T-helper 2 cell treated with Interferon-gamma antibody and Interleukin-4, amounts not matched to agents 5 μg/mL and 100 μg/mL, for 36 hours (primary cell): ENCODE results near the gene C1QTNF12.

Source experiments
- DNase-seq: peaks from one replicate; pipeline ENCODE4 v3.0.0; 2021; ENCODE audit warnings: low spot score
- H3K27ac Mint-ChIP-seq: one replicate; pipeline ENCODE4 v1.8.0; 2021; ENCODE audit warnings: mild to moderate bottlenecking, mixed read lengths
- H3K27me3 Mint-ChIP-seq: one replicate; pipeline ENCODE4 v1.8.0; 2021; ENCODE audit warnings: low read depth, mixed read lengths
- H3K36me3 Mint-ChIP-seq: one replicate; pipeline ENCODE4 v1.8.0; 2021; ENCODE audit warnings: low read depth, mixed read lengths
- H3K4me1 Mint-ChIP-seq: one replicate; pipeline ENCODE4 v1.8.0; 2021; ENCODE audit warnings: low read depth, mixed read lengths
- H3K4me3 Mint-ChIP-seq: one replicate; pipeline ENCODE4 v1.8.0; 2022; ENCODE audit warnings: mild to moderate bottlenecking, moderate library complexity, mixed read lengths
- H3K9me3 Mint-ChIP-seq: one replicate; pipeline ENCODE4 v1.8.0; 2021; ENCODE audit warnings: mixed read lengths

The C1QTNF12 gene

DNA sequence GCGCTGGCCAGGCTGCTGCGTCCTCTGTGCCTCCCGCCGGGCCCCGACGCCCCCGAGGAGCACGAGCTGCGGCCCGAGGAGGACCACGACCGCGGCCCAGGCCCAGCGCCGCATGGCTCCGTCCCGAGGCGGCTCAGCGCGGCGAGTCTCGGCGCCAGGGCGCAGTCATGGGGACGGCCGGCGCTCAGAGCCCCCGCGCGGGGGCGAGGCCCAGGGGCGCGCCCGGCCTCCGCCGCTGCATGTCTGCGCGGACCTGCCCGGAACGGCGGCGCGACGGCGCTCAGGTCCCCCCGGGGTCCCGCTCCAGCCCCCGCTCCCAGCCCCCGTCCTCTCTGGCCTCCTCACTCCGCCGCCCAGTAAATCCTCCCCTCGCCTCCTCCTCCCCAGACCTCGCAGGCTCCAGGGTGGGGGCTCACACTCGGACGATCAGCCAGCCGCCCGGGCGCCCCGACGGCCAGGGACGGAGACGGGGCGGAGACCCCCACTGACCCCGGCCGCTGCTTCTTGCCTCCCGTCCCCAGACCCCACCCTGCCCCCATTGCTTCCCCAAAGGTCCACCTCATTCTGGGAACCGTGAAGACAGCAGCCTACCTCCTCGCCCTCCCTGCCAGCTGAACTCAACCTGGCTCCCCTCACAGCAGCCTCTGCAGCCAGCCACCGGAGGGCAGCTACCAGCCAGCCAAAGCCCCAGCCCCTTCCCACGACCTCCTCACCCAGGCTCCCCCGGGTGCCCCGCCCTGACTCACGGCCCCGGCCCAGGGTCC lies at the start of gene C1QTNF12:
TSS of gene C1QTNF12 (minus strand) at position 146 of the 764 bp plus-strand sequence. CDS start at position 114, 32 bp downstream.
- no peaks in the 10 kb centered on the region for H3K9me3 Mint-ChIP-seq
- peaks cover 3% of the 10 kb centered on the region for H3K27me3 Mint-ChIP-seq
- H3K27ac Mint-ChIP-seq, result no peak within 1 kb of the TSS
- DNase-seq, result no peak
- peaks cover 4% of the 10 kb centered on the region for H3K36me3 Mint-ChIP-seq
- H3K4me1 Mint-ChIP-seq, result peaks cover 7% of the 10 kb centered on the region
- no peak within 1 kb of the TSS for H3K4me3 Mint-ChIP-seq

- Mint-ChIP-seq H3K4me1 (no peaks in the 10 kb centered on the region), H3K9me3 (no peaks in the 10 kb centered on the region), H3K27me3 (no peaks in the 10 kb centered on the region), H3K27ac (no peak overlapping the region), H3K4me3 (no peak overlapping the region), H3K36me3 (peaks cover 2% of the 10 kb centered on the region)
- no peak for DNase-seq
Measured at GRCh38 chr1:1295154-1295923, 48.8 kb upstream of the C1QTNF12 start.

- no peak for DNase-seq
- Mint-ChIP-seq H3K4me3 (no peak overlapping the region), H3K4me1 (no peaks in the 10 kb centered on the region), H3K9me3 (no peaks in the 10 kb centered on the region), H3K27me3 (no peaks in the 10 kb centered on the region), H3K27ac (no peak overlapping the region), H3K36me3 (peaks cover 2% of the 10 kb centered on the region)
Measured at GRCh38 chr1:1294250-1294890, 47.8 kb upstream of the C1QTNF12 start.

DNA sequence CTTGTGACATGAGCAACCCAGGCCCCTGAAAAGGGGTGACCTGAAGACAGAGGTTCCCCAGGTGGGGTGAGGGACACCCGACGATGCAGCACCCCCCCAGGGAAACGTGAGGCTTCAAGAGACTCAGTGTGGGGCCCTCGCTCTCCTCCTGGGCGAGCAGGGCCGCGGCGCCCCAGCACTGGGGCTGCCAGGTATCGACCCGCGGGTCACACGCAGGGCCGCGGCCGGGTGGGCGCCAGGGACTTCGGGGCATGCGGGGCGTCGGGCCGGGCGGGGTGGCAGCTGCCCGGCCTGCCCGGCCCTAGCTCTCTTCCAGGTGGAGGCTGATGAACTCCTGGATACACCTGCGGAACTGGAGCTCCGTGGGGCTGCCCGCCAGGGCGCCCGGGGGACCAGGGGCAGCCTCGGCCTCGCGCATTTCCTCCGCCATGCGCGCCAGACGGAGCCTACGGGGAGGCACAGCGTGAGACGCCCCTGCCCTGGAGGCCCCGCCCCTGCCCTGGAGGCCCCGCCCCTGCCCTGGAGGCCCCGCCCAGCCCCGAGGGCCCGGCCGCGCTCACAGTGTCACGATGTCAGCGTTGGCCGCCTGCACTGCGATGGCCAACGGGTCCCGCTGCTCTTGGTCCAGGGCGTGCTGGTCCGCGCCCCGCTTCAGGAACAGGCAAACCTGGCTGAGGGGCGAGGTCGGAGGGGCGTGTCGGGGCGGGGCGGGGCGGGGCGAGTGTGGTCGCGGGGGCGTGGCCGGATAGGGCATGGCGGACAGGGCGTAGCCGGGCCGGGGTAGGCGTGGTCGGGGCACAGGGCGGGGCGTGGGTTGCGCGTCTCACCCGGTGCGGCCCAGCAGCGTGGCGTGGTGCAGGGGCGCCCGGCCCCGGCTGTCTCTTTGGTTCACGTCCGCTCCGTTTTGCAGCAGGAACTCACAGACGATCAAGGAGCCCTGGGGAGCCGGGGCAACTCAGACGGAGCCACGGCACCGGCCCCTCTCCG lies 47.0 kb upstream of the C1QTNF12 start:
- no peak overlapping the region for H3K4me3 Mint-ChIP-seq
- no peaks in the 10 kb centered on the region for H3K27me3 Mint-ChIP-seq
- H3K27ac Mint-ChIP-seq, result no peak overlapping the region
- peaks cover 2% of the 10 kb centered on the region for H3K36me3 Mint-ChIP-seq
- H3K9me3 Mint-ChIP-seq, result no peaks in the 10 kb centered on the region
- H3K4me1 Mint-ChIP-seq, result no peaks in the 10 kb centered on the region
- no peak for DNase-seq

DNA sequence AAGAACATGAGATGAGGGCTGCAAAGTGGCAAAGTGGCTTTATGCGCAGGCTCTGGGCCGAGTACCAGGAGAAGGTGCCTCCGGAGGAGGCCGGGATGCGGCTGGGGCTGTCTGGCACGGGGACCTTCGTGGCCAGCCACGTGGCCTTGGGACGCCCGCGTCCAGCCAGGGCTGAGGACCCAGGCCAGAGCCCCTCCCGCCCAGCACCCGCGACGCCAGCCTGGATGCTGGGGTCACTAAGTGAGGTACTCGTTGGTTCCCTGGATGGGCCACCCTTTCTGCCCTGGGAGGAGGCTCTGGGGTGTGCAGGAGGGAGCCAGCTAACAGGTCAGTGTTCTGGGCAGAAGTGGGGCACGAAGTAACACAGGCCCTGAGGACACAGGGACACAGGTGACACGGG lies 46.3 kb upstream of the C1QTNF12 start:
- no peak for DNase-seq
- Mint-ChIP-seq H3K4me1 (no peaks in the 10 kb centered on the region), H3K36me3 (peaks cover 2% of the 10 kb centered on the region), H3K9me3 (no peaks in the 10 kb centered on the region), H3K4me3 (no peak overlapping the region), H3K27ac (no peak overlapping the region), H3K27me3 (no peaks in the 10 kb centered on the region)

GRCh38 chr1:1292442-1292779 lies 45.9 kb upstream of the C1QTNF12 start:
- no peak overlapping the region for H3K27ac Mint-ChIP-seq
- H3K27me3 Mint-ChIP-seq, result no peaks in the 10 kb centered on the region
- DNase-seq, result no peak
- no peak overlapping the region for H3K4me3 Mint-ChIP-seq
- H3K4me1 Mint-ChIP-seq, result no peaks in the 10 kb centered on the region
- peaks cover 2% of the 10 kb centered on the region for H3K36me3 Mint-ChIP-seq
- H3K9me3 Mint-ChIP-seq, result no peaks in the 10 kb centered on the region

- Mint-ChIP-seq H3K27me3 (no peaks in the 10 kb centered on the region), H3K4me3 (no peak overlapping the region), H3K27ac (no peak overlapping the region), H3K9me3 (no peaks in the 10 kb centered on the region), H3K4me1 (no peaks in the 10 kb centered on the region), H3K36me3 (peaks cover 2% of the 10 kb centered on the region)
- DNase-seq, result peak; percentile 36
Measured at GRCh38 chr1:1291548-1292441, 45.3 kb upstream of the C1QTNF12 start.

DNA sequence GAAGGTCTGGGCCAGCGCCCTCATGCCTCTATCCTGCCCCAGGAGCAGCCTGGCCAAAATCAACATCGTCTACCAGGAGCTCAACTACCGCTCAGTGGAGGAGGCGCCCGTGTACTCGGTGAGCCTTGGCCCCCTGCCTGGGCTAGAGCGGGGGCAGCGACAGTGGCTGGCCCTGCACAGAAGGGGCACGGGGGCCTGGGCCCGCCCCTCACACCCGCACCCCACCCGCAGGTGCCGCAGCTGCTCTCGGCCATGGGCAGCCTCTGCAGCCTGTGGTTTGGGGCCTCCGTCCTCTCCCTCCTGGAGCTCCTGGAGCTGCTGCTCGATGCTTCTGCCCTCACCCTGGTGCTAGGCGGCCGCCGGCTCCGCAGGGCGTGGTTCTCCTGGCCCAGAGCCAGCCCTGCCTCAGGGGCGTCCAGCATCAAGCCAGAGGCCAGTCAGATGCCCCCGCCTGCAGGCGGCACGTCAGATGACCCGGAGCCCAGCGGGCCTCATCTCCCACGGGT lies 44.6 kb upstream of the C1QTNF12 start:
- DNase-seq, result no peak
- Mint-ChIP-seq H3K27ac (no peak overlapping the region), H3K36me3 (peaks cover 2% of the 10 kb centered on the region), H3K9me3 (no peaks in the 10 kb centered on the region), H3K4me3 (no peak overlapping the region), H3K27me3 (no peaks in the 10 kb centered on the region), H3K4me1 (no peaks in the 10 kb centered on the region)

GRCh38 chr1:1290238-1290731 lies 43.8 kb upstream of the C1QTNF12 start:
- peak; percentile 47 for DNase-seq
- H3K4me3 Mint-ChIP-seq, result no peak overlapping the region
- H3K27ac Mint-ChIP-seq, result peak overlapping the region; percentile 36
- no peaks in the 10 kb centered on the region for H3K9me3 Mint-ChIP-seq
- no peaks in the 10 kb centered on the region for H3K4me1 Mint-ChIP-seq
- H3K27me3 Mint-ChIP-seq, result no peaks in the 10 kb centered on the region
- no peaks in the 10 kb centered on the region for H3K36me3 Mint-ChIP-seq

GRCh38 chr1:1287288-1288110 lies 41.0 kb upstream of the C1QTNF12 start:
- H3K4me3 Mint-ChIP-seq, result no peak overlapping the region
- no peak for DNase-seq
- H3K27ac Mint-ChIP-seq, result no peak overlapping the region
- no peaks in the 10 kb centered on the region for H3K27me3 Mint-ChIP-seq
- H3K9me3 Mint-ChIP-seq, result no peaks in the 10 kb centered on the region
- no peaks in the 10 kb centered on the region for H3K36me3 Mint-ChIP-seq
- no peaks in the 10 kb centered on the region for H3K4me1 Mint-ChIP-seq

DNA sequence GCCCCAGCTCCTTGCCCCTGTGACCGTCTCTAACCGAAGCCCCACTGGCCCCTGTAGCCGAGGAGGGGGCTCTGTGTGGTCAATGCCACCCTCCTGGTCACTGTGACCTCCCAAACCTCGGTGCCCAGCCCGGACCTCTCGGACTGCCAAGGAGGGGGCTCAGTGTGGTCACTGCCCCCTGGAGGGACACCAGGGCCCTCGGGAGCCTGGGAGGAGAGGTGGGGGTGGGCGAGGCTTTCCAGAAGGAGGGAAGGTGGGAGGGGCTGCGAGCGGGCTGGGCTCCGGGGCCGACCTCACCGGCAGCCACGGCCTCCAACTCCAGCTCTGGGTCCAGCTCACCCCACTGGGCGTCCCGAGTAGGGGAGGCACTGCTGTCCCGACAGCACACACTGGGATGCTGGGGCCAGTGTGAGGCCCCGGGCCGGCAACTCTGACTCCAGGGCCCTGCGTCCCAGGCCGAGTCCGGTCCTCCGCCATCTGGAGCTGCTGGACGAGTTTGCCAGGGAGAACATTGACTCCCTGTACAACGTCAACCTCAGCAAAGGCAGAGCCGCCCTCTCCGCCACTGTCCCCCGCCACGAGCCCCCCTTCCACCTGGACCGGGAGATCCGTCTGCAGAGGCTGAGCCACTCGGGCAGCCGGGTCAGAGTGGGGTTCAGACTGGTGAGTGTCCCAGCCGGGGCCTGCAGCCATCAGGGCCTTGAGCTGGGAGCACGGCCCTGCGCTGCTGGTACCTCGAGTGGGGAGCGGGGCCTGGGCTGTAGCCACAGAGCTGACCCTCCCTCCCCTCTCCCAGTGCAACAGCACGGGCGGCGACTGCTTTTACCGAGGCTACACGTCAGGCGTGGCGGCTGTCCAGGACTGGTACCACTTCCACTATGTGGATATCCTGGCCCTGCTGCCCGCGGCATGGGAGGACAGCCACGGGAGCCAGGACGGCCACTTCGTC lies 40.1 kb upstream of the C1QTNF12 start:
- H3K9me3 Mint-ChIP-seq, result no peaks in the 10 kb centered on the region
- no peak overlapping the region for H3K27ac Mint-ChIP-seq
- H3K4me1 Mint-ChIP-seq, result no peaks in the 10 kb centered on the region
- DNase-seq, result no peak
- H3K4me3 Mint-ChIP-seq, result no peak overlapping the region
- no peaks in the 10 kb centered on the region for H3K27me3 Mint-ChIP-seq
- H3K36me3 Mint-ChIP-seq, result no peaks in the 10 kb centered on the region
